Hematopoietic multipotent progenitor cell (in vitro differentiated cells): ENCODE results near the gene FNIP2. TPM values are rescaled to one million over a fixed set of nuclear protein-coding genes. Genes with fewer than 3 reads are reported as not detected.

Experiments used
- DNase-seq, 3 donors: peaks; one replicate each; pipeline ENCODE4 v3.0.0-alpha.2; 2011 to 2015; ENCODE audit warnings: low read depth in 2 of 3, low spot score in 2 of 3
- total RNA-seq: library from RNA; depleted of rRNA; stranded (reverse); fragments of >200 nt; gene quantifications from one replicate; pipeline ENCODE4 v1.2.3, GENCODE V29; 2012

FNIP2 gene
- total RNA-seq, 1 donor, result 9.4 TPM

DNA sequence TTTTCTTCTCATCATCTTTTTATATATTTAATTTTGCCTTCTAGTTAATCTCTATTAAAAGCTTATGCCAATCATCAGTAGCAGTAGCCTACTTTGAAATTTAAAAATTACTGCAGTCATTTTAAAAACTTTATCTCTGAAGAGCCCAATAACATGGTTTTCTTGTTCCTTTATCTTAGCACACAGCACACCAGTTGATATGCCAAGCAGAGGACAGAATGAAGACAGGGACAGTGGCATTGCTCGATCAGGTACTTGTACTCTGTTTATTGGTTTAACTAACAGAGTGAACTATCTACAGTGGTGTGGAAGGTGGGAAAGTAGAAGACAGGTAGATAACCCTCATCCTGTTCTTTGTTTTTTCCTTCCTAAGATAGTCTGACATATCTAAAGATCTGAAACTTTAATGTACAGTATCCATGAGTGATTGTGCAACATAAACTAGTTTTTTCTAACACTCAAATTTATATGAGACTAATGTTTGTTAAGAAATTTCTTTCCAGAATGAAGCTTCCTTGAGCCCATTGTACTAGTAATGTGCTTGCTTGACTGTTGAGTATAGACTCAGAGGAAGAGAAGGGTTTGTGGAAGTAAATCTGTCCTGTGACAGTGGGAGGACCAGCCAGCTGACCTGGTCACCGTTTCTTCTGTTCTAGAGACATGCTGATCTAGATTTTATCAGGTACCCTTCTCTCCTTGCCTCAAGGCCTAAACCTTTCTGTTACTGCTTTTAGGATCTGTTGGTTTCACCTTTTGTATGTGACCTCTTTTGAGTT is 66.6 kb downstream of the FNIP2 start:
- DNase-seq, result no peak

DNA sequence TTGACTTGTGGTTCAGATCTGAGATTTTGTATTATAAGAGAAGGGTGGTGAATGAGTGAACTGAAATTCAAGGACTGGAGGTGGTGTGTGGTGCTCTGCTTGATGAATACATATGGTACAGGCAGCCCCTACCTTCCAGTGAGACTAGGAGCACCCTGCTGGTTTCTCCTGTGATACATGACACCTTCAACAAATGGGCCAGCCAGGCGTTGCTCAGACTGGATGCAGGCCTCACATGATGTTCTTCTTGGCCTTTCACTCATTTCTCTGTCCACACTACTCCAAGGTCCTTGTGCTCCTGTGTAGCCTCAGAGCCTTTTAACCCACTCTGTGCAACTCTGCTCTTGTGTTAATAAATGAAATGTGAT is 67.2 kb downstream of the FNIP2 start:
- no peak for DNase-seq

DNA sequence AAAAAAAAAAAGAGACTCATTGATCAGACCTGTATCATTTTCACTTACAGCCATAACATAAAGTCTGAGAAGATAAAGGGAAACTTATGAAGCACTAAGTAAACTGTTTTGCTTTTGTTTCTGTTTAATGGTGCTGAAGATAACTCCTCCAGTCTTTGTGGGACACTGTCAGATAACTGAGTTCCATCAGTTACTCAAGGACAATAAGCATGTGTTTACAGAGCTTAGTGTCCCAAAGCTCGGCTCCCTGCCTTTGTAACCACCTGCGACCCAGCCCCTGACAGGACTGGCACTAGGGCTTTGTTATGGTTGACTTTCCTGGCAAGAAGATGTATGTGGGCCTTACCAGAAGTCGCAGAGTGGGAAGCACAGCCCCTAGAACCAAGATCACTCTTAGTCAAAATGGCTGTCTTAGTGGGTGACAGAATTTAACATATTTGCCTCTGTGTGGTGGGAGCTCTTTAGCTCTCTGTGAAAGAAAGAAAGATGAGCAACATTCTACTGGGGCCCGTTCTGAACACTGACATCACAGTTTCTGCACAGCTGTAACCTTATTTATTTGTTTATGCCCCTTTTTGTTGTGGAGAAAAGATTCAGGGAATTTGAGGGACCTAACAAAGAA is 68.1 kb downstream of the FNIP2 start:
- DNase-seq, result no peak

DNA sequence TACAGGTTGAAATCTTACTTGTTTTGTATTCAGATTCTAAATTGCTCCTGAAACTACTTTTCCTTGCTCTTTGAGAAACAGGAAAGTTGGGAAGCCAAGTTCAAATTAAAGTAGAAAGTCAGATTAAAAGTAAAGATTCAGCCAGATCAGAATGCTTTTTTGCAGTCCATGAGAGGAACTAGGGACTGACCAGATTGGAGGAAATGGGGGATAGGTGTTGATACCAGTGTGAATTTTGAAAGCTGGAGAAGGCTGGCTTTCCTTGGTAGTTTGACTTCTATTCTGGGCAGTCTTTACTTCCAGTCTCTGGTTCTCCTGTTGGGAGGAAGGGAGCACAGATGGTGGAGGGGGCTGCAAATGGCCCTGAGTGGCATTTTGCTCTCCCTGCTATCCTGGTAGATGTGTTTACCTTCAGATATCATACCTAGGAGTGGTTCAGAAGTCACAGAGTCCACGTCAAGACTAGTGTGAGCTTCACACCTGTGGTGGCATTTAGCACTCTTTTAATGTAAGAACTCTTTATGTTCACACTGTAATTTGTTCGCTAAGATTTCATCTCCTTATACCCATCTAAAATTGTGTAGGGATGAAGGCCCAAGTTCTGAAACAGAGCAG is 68.8 kb downstream of the FNIP2 start:
- DNase-seq, result no peak

DNA sequence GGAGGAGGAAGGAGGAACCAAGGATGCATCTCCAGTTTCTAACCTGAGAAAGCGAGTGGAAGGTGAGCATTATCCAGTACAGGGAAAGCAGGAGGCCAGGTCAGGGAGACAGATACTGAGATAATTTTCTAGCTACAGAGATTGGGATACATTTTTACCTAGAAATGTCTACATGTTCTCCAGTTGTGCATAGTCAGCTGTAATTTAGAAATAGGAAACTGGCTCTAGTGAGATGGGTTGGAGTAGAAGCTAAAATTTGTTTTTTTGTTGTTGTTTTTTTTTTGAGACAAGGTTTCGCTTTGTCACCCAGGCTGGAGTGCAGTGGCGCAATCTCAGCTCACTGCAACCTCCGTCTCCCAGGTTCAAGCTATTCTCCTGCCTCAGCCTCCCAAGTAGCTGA is 71.3 kb downstream of the FNIP2 start:
- DNase-seq, result no peak

DNA sequence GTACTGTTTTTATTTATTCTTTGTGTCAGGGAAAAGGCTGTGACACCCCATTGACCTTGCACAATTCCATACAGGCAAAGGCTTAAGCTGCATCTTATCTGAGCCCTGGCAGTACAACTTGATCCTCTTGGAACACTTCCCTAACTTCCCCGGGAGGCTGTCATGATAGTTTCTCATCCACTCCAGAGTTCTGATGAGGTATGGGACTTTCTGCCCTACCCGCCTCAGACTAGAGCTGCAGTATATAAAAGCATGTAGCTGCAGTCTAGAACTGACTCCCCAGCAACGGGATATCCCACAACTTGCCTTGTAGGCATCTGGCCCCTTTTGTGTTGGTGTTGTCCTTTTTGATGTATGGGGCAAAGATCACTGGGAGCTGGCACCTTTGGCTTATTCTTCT is 72.7 kb downstream of the FNIP2 start:
- no peak for DNase-seq

DNA sequence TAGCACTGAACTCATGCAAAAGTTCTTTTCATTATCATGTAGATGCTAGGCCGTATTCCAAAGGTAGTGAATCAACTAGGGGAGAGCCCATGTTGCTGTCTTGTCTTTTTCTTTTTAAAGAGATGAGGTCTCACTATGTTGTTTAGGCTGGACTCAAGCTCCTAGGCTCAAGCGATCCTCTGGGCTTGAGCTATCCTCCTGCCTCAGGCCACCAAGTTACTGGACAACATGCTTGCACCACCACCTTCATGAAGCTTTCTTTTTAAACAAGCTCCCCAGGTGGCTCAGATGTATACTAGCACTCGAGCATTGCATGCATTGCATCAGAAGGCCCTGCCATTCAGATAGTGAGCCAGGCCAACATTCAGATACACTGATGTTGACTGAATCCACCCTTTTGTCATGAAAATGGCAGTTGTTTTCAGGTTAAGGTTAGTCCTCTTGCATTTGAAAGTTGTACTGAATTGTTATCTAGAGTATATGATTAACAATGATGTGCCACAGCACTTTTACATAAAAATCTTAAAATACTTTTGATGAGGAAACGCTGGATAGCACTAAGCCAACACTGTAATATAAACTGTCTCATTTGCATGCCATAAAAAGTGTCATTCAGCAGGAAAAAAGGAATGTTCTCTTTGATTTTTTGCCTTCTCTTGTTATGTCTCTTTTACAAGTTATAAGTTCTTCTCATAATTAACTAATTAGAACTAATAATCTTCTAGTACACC is 76.7 kb downstream of the FNIP2 start:
- no peak for DNase-seq

DNA sequence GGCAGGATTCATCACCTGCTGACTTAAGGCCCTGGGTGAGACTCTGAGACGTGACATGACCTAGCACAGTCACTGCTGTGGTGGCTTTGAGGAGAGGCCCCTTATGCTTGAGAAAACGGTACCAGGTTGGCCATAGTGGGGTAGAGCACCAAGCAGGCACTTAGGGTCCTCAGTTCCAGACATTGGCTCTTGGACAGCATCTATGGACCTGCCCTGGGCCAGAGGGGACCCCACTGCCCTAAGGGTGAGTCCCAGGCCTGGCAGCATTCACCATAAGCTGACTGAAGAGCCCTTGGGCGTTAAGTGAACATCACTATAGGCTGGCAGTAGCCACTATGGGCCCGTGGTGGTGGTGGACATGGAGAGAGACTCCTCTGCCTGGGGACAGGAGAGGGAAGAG is 78.7 kb downstream of the FNIP2 start:
- no peak for DNase-seq

DNA sequence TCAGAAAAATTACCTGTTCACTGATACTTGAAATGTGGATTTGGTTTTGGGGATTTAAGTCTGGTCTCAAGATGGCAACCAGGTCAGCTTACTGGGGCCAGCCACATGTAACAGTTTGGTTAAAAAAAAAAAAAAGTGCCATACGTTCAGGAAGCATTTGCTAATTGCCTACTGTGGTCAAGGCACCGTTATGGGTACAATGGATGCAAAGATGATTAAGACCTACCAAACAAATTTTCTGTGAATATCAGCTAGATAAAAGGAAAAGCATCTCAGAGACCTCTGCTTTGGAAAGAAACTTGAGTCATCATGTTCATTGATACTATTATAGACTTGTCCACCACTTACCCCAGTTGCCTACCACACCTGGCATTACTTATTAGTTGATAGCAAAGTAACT is 80.9 kb downstream of the FNIP2 start:
- DNase-seq, result no peak

DNA sequence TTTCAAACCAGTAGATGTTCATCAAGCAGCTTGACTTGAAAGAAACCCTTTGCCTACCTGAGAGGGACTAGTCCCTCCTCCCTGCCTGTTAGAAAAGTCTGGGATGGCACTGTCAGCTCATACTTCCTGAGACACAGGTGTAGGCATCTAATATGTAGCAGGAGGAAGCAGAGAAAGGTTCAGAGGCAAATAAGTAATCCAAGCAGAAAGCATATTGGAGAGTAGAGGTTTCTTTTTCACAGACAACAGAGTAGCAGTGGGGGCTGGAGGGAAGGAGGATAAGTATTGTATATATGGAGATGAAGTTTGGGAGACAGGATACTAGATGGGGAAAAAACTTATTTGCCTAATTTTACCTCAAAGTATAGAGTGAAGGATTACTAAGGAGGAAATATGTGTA is 81.5 kb downstream of the FNIP2 start:
- no peak for DNase-seq

DNA sequence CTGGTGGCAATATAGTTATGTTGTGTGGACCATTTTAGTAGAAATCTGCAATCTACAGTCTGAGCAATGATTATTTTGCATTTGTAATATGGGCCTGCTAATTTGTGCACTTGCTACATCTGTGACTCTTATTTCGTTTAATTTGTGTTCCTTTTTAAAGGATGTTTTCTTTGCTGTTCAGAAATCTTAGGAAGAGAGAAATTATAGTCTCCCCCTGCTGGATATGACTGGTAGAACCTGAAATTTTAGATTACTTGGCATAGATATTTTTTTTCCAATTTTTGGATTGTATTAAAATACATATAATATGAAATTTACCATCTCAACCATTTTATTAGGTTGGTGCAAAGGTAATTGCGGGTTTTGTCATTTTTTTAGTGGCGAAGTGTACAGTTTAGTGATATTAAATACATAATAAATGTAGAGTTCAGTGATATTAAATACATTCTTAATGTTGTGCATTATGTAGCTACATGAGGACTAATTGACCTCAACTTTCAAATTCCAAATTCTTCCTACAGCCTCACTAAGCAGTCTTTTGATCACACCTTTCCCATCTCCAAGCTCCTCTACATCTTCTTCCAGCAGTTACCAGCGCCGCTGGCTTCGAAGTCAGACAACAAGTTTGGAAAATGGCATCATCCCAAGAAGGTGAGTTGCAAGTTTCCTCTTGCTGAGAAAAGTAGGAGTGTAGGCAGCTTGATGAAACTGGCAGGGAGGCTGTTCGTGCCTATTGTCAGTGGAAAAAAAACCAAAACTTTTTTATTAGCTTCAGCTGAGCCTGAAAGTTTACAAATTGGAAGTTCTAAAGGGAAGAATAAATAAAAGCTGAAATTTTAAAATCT is 82.2 kb downstream of the FNIP2 start:
- DNase-seq, result peak; percentile 7 to 61 (median 34)

DNA sequence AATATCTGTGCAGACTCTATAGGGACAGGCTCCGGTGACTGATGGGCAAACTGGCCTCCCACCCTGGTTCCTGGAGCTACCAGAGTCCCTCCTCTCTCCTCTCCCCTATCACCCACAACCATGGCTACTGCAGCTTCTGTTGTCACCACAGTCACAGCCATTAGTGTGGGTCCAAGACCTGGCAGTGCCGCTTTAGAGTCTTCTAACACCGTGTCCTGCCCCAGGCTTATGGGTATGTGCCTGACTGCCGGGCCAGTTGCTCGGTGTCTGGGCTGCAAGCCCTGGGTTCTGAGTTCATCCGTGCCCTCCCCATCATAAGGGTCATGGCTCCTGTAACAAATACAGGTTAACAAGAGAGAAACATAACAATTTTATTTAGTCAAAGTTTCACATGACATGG is 85.4 kb downstream of the FNIP2 start:
- DNase-seq, result no peak

DNA sequence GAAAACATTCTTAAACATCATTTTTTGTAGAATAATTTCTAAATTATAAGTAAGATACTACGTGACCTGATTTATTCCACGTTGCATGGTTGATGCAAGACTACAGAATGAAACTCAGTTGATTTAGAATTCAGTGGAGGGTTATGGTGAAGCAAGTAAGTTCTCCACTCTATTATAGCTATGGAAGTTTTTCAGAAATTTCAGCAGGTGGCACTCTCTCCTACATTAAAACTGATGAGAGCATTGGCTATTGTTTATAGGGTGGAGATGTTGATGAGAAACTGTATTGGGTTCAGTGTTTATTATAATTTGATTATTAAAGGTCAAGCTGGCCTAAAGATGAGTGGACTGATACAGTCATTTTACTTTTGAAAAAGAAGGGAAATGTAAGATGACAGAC is 88.0 kb downstream of the FNIP2 start:
- DNase-seq, result peak in 2 of 3 donors; percentile 39 to 68

DNA sequence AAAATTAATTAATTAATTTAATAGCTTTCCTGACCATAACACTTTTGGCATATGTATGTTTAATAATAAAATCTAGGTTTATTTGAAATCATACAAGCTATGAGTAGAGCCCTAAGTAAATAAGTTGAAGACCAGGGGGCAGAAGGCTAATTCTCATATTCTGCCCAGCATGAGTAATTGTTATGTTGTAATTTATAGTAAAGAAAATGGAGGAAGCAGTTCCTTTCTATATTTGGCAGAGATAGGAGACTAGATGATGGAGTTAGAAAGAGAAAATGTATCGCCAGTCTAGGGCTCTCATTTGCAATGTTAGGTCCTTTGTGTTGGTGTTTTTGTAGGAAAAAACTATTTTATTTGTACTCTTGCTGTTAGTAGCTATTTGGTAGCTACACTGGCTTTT is 89.1 kb downstream of the FNIP2 start:
- no peak for DNase-seq

DNA sequence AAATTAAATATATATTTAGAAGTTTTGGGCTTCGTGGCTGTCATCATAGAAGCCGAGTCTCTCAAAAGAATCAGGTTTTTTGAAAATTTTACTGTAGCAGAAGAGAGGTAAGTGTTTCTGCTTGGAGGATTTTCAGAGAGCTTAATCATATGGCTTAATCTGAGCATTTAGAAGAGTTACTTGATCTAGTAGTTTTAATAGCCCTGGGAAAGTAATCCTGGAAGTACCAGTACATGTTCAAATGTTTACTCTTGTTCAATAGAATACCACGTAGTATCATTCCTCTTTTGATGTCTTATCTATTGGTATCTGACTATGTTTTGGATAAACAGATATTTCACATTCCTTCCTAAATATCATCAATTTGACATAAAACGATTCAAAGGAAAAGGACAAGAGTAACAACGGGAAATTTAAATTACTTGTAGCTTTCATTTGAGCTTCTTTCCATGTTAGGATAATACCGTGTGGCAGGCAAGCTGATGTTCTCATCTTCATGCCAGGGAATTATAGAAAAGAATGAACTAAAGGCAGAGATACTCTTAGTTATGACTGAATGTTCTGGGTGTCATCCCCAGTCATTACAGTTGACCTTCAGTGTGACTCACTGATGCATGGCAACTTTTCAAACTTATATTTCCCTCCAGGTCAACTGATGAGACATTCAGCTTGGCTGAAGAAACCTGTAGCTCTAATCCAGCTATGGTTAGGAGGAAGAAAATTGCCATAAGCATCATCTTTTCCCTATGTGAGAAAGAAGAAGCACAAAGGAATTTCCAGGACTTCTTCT is 89.8 kb downstream of the FNIP2 start:
- no peak for DNase-seq

DNA sequence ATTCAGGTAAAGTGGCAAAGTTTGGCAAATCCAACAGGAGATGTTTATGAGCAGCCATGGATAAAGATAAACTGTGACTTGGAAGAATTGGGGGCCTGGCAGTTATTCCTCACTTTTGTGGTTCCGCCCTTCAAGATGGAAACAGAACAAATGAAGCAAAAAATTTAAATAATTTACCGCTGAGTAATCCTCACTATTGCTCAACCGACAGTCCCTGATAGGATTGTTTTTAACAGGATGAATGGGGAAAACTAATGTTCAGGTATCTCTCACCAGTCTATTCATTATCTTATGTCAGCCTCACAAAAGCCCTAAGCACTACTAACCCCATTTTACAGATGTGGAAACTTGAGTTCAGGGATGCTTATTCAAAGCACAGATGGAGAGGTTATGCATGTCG is 90.8 kb downstream of the FNIP2 start:
- no peak for DNase-seq

DNA sequence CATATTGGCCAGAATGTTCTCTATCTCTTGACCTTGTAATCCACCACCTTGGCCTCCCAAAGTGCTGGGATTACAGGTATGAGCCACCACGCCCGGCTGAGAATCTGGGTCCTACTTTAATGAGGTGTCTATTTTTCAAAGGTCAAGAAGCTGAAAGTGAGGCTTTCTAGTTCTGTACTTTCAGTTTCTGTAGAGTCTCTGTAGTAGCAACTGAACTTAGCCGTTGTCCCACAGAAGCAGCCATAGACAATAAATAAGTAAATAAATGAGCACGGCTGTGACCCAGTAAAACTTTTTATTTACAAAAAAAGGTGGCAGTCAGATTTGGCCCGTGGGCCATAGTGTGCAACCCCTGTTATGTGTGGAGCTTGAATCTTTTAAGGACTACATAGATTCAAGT is 92.0 kb downstream of the FNIP2 start:
- no peak for DNase-seq

DNA sequence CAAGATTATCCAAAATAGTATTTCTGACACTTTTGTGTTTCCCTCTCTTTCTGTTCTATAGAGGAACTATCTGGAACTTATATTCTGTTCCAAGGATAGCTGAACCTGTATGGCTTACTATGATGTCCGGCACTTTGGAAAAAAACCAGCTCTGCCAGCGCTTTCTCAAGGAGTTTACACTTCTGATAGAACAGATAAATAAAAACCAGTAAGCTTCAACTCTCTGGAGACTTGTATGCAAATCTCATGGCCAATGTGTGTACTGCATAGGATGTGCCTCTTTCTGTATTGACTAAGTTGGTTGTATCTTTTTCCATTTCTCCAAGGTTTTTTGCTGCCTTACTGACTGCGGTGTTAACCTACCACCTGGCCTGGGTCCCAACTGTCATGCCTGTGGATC is 92.5 kb downstream of the FNIP2 start:
- no peak for DNase-seq

DNA sequence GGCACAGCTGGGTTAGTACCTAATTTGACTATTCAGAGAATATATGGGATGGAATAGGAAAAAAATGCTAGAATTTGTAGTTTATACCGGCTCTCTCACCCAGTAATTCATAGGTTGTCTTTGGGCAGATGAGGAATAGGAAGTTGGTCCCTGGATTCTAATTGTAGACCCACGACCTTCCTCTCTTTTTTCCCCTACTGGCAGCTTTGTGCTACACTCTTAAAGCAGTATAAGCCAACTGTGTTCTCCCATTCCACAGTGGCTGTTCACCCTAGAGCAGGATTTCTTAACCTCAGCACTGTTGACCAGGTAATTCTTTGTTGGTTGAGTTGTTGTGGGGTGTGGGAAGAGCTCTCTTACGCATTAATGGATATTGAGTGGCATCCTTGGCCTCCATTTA is 92.9 kb downstream of the FNIP2 start:
- no peak for DNase-seq

DNA sequence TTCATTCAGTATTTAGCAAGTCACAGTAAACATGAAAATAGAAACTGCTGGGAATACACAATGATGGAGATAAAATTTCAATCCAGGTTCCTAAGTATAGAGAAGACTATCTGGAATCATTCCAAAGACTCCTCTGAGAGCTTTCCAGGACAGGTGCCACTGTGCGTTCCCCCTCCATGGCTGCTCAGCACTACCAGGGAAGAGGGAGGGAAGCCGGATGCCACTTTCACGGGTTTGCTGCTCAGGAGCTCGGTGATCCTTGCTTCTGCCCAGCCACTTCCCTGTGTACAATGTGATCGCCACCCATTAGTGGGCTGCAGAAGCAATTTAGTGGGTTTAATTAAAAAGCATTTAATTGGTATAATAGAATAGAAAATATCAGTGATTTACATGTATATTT is 94.5 kb downstream of the FNIP2 start:
- DNase-seq, result no peak
